ENCODE measurements around the gene ILRUN. TPM values are rescaled to one million over a fixed set of nuclear protein-coding genes. Genes with fewer than 3 reads are reported as not detected.

ILRUN gene
- total and polyA plus RNA-seq, 9 of the 15 experiments (the other 6 are each of a cell fraction or from before 2014, with no cell fraction given): 24.9 to 78.9 (median 53.4) TPM

- peak; percentile 91 for TF ChIP-seq ATF3 (IDR thresholded peaks at IDR 0.05)
- peak; percentile 69; the same call in 1 of the 2 replicates for TF ChIP-seq ATF3 (CRISPR knock-in tag; conservative IDR thresholded peaks at IDR 0.05)
- TF ChIP-seq GABPA (tag; conservative IDR thresholded peaks at IDR 0.05; ENCODE audit: low read depth): peak; percentile 40; the same call in 1 of the 2 replicates
- peak; percentile 67 for TF ChIP-seq RBM25 (IDR thresholded peaks at IDR 0.05; ENCODE audit: low read depth, low read length, severe bottlenecking)
- peak; percentile 99 for TF ChIP-seq C11orf30 (IDR thresholded peaks at IDR 0.05; ENCODE audit: low read depth)
- TF ChIP-seq, protein P1, sequence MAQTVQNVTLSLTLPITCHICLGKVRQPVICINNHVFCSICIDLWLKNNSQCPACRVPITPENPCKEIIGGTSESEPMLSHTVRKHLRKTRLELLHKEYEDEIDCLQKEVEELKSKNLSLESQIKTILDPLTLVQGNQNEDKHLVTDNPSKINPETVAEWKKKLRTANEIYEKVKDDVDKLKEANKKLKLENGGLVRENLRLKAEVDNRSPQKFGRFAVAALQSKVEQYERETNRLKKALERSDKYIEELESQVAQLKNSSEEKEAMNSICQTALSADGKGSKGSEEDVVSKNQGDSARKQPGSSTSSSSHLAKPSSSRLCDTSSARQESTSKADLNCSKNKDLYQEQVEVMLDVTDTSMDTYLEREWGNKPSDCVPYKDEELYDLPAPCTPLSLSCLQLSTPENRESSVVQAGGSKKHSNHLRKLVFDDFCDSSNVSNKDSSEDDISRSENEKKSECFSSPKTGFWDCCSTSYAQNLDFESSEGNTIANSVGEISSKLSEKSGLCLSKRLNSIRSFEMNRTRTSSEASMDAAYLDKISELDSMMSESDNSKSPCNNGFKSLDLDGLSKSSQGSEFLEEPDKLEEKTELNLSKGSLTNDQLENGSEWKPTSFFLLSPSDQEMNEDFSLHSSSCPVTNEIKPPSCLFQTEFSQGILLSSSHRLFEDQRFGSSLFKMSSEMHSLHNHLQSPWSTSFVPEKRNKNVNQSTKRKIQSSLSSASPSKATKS (CRISPR knock-in tag; IDR thresholded peaks at IDR 0.05): no peak
- TF ChIP-seq KLF1 (tag; IDR thresholded peaks at IDR 0.05): no peak
- TF ChIP-seq ZBED1 (IDR thresholded peaks at IDR 0.05): no peak
- TF ChIP-seq PRMT5 (CRISPR knock-in tag; IDR thresholded peaks at IDR 0.05): no peak
- TF ChIP-seq ETV5 (CRISPR knock-in tag; IDR thresholded peaks at IDR 0.05; ENCODE audit: low read depth): peak; percentile 93
- TF ChIP-seq PYGO2 (tag; IDR thresholded peaks at IDR 0.05): peak; percentile 32; the same call in 1 of the 2 replicates
- no peak for TF ChIP-seq SNRNP70 (optimal IDR thresholded peaks at IDR 0.05; ENCODE audit: low read depth, low read length)
- TF ChIP-seq, protein P2, sequence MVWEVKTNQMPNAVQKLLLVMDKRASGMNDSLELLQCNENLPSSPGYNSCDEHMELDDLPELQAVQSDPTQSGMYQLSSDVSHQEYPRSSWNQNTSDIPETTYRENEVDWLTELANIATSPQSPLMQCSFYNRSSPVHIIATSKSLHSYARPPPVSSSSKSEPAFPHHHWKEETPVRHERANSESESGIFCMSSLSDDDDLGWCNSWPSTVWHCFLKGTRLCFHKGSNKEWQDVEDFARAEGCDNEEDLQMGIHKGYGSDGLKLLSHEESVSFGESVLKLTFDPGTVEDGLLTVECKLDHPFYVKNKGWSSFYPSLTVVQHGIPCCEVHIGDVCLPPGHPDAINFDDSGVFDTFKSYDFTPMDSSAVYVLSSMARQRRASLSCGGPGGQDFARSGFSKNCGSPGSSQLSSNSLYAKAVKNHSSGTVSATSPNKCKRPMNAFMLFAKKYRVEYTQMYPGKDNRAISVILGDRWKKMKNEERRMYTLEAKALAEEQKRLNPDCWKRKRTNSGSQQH (CRISPR knock-in tag; IDR thresholded peaks at IDR 0.05): no peak
- no peak for TF ChIP-seq TAF15 (IDR thresholded peaks at IDR 0.05; ENCODE audit: low read depth, low read length)
- TF ChIP-seq, protein P3, sequence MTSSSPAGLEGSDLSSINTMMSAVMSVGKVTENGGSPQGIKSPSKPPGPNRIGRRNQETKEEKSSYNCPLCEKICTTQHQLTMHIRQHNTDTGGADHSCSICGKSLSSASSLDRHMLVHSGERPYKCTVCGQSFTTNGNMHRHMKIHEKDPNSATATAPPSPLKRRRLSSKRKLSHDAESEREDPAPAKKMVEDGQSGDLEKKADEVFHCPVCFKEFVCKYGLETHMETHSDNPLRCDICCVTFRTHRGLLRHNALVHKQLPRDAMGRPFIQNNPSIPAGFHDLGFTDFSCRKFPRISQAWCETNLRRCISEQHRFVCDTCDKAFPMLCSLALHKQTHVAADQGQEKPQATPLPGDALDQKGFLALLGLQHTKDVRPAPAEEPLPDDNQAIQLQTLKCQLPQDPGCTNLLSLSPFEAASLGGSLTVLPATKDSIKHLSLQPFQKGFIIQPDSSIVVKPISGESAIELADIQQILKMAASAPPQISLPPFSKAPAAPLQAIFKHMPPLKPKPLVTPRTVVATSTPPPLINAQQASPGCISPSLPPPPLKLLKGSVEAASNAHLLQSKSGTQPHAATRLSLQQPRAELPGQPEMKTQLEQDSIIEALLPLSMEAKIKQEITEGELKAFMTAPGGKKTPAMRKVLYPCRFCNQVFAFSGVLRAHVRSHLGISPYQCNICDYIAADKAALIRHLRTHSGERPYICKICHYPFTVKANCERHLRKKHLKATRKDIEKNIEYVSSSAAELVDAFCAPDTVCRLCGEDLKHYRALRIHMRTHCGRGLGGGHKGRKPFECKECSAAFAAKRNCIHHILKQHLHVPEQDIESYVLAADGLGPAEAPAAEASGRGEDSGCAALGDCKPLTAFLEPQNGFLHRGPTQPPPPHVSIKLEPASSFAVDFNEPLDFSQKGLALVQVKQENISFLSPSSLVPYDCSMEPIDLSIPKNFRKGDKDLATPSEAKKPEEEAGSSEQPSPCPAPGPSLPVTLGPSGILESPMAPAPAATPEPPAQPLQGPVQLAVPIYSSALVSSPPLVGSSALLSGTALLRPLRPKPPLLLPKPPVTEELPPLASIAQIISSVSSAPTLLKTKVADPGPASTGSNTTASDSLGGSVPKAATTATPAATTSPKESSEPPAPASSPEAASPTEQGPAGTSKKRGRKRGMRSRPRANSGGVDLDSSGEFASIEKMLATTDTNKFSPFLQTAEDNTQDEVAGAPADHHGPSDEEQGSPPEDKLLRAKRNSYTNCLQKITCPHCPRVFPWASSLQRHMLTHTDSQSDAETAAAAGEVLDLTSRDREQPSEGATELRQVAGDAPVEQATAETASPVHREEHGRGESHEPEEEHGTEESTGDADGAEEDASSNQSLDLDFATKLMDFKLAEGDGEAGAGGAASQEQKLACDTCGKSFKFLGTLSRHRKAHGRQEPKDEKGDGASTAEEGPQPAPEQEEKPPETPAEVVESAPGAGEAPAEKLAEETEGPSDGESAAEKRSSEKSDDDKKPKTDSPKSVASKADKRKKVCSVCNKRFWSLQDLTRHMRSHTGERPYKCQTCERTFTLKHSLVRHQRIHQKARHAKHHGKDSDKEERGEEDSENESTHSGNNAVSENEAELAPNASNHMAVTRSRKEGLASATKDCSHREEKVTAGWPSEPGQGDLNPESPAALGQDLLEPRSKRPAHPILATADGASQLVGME (CRISPR knock-in tag; IDR thresholded peaks at IDR 0.05): no peak
- TF ChIP-seq YY1 (IDR thresholded peaks at IDR 0.05; ENCODE audit: borderline replicate concordance in 1 of 3, control insufficient read depth in 1 of 3, extremely low read depth in 1 of 3, insufficient read depth in 3 of 3, insufficient read length in 1 of 3, insufficient replicate concordance in 2 of 3, low read depth in 1 of 3, low read length in 2 of 3): no peak
- no peak for TF ChIP-seq PHB2 (IDR thresholded peaks at IDR 0.05; ENCODE audit: low read depth)
Measured at GRCh38 chr6:34697904-34698559, 1.5 kb upstream of the ILRUN start (continued).

Measured in K562 (cell line).